DOHH2 (cell line): ENCODE results near the gene TEAD4.

ENCODE experiments used
- H3F3A ChIP-seq: fragments of 200-600 bp; sonication (generic), shearing (Covaris generic); 2 replicates; pipeline ENCODE4 v1.6.0; 2016; ENCODE audit warnings: antibody characterized with exemption, mild to moderate bottlenecking; ENCODE audit not compliant: control insufficient read depth, insufficient read depth
- H3K27ac ChIP-seq: fragments of 200-600 bp; sonication (generic); 2 replicates; pipeline ENCODE4 v1.5.1; 2014; ENCODE audit warnings: low read depth, mild to moderate bottlenecking, low read length, moderate library complexity
- H3K27me3 ChIP-seq: fragments of 200-600 bp; sonication (generic); 2 replicates; pipeline ENCODE4 v1.6.1; 2014; ENCODE audit warnings: mild to moderate bottlenecking, low read length, mixed read lengths; ENCODE audit not compliant: control insufficient read depth
- H3K36me3 ChIP-seq: fragments of 200-600 bp; sonication (generic); 2 replicates; pipeline ENCODE4 v1.6.1; 2014; ENCODE audit warnings: mild to moderate bottlenecking, low read length, moderate library complexity, mixed read lengths; ENCODE audit not compliant: control insufficient read depth
- H3K4me1 ChIP-seq: fragments of 200-600 bp; sonication (generic); 2 replicates; pipeline ENCODE4 v1.6.1; 2014; ENCODE audit warnings: mild to moderate bottlenecking, low read length, mixed read lengths; ENCODE audit not compliant: control insufficient read depth
- H3K4me2 ChIP-seq: fragments of 200-600 bp; sonication (generic); 2 replicates; pipeline ENCODE4 v1.6.0; 2014; ENCODE audit warnings: mild to moderate bottlenecking, low read length, moderate library complexity
- H3K4me3 ChIP-seq: fragments of 200-600 bp; sonication (generic); 2 replicates; pipeline ENCODE4 v1.5.1; 2014; ENCODE audit warnings: mild to moderate bottlenecking, low read length, mixed read lengths
- H3K79me2 ChIP-seq: fragments of 200-600 bp; sonication (generic); 2 replicates; pipeline ENCODE4 v1.6.1; 2014; ENCODE audit warnings: mild to moderate bottlenecking, low read length, mixed read lengths; ENCODE audit not compliant: control insufficient read depth
- H3K9me2 ChIP-seq: fragments of 200-600 bp; sonication (generic); replicated peaks from 2 replicates; pipeline ENCODE4 v1.6.1; 2014; ENCODE audit warnings: mild to moderate bottlenecking, low read length, mixed read lengths; ENCODE audit not compliant: control insufficient read depth
- H3K9me3 ChIP-seq: fragments of 200-600 bp; sonication (generic); 2 replicates; pipeline ENCODE4 v1.6.1; 2014; ENCODE audit warnings: antibody characterized with exemption, low read length, mixed read lengths; ENCODE audit not compliant: control insufficient read depth, insufficient read depth
- H4K20me1 ChIP-seq: fragments of 200-600 bp; sonication (generic); 2 replicates; pipeline ENCODE4 v1.6.0; 2014; ENCODE audit warnings: low read depth, mild to moderate bottlenecking, antibody characterized with exemption, low read length, moderate library complexity; ENCODE audit not compliant: control insufficient read depth, insufficient read depth
- CTCF ChIP-seq: fragments of 200-600 bp; sonication (generic); IDR thresholded peaks from one replicate; pipeline ENCODE4 v1.5.1; 2014; ENCODE audit warnings: antibody characterized with exemption, mild to moderate bottlenecking, low read depth, low read length; ENCODE audit not compliant: poor library complexity, severe bottlenecking
- EZH2phosphoT487 ChIP-seq: fragments of 200-600 bp; sonication (generic); IDR thresholded peaks from 2 replicates; pipeline ENCODE4 v1.6.1; 2017; ENCODE audit warnings: borderline replicate concordance, mild to moderate bottlenecking, antibody characterized with exemption, low read length, moderate library complexity, mixed read lengths

Gene TEAD4

GRCh38 chr12:2963760-2964292, 4.6 kb downstream of the TEAD4 start:
- Histone ChIP-seq H3K36me3 (0 out of 2 replicates have a peak, but pooled peaks cover 2% of the 10 kb centered on the region), H3F3A (no peaks in the 10 kb centered on the region), H3K4me3 (no peak overlapping the region), H3K4me1 (peaks cover 14% of the 10 kb centered on the region), H4K20me1 (no peaks in the 10 kb centered on the region), H3K27me3 (peaks cover 10% of the 10 kb centered on the region), H3K27ac (no peak overlapping the region), H3K9me2 (no peaks in the 10 kb centered on the region), H3K9me3 (no peaks in the 10 kb centered on the region), H3K4me2 (no peak overlapping the region), H3K79me2 (peaks cover 62% of the 10 kb centered on the region)
- TF ChIP-seq EZH2phosphoT487 = no peak
- no peak for TF ChIP-seq CTCF

GRCh38 chr12:2967651-2968050, 8.5 kb downstream of the TEAD4 start:
- no peak overlapping the region for H3K4me2 ChIP-seq
- H3K79me2 ChIP-seq = peaks cover 49% of the 10 kb centered on the region
- no peaks in the 10 kb centered on the region for H3F3A ChIP-seq
- 0 out of 2 replicates have a peak, but pooled peaks cover 2% of the 10 kb centered on the region for H3K36me3 ChIP-seq
- no peak overlapping the region for H3K27ac ChIP-seq
- no peaks in the 10 kb centered on the region for H3K4me1 ChIP-seq
- H3K9me3 ChIP-seq = no peaks in the 10 kb centered on the region
- H3K9me2 ChIP-seq = no peaks in the 10 kb centered on the region
- TF ChIP-seq CTCF (no peak), EZH2phosphoT487 (no peak)
- H3K4me3 ChIP-seq = no peak overlapping the region
- H3K27me3 ChIP-seq = no peaks in the 10 kb centered on the region
- no peaks in the 10 kb centered on the region for H4K20me1 ChIP-seq

GRCh38 chr12:2970744-2971143, 11.5 kb downstream of the TEAD4 start:
- Histone ChIP-seq H4K20me1 (no peaks in the 10 kb centered on the region), H3K27ac (no peak overlapping the region), H3K4me2 (no peak overlapping the region), H3K27me3 (no peaks in the 10 kb centered on the region), H3K4me3 (no peak overlapping the region), H3K9me3 (no peaks in the 10 kb centered on the region), H3K9me2 (no peaks in the 10 kb centered on the region), H3K4me1 (no peaks in the 10 kb centered on the region), H3K79me2 (peaks cover 29% of the 10 kb centered on the region; the same call in 1 of the 2 replicates), H3K36me3 (0 out of 2 replicates have a peak, but pooled peaks cover 2% of the 10 kb centered on the region), H3F3A (no peaks in the 10 kb centered on the region)
- TF ChIP-seq CTCF (no peak), EZH2phosphoT487 (no peak)

- H3K79me2 ChIP-seq = peaks cover 18% of the 10 kb centered on the region; the same call in 1 of the 2 replicates
- no peaks in the 10 kb centered on the region for H3K27me3 ChIP-seq
- H3K4me1 ChIP-seq = no peaks in the 10 kb centered on the region
- no peak overlapping the region for H3K4me3 ChIP-seq
- no peaks in the 10 kb centered on the region for H3F3A ChIP-seq
- no peak overlapping the region for H3K4me2 ChIP-seq
- H3K27ac ChIP-seq = no peak overlapping the region
- H3K9me2 ChIP-seq = no peaks in the 10 kb centered on the region
- H3K9me3 ChIP-seq = no peaks in the 10 kb centered on the region
- TF ChIP-seq CTCF (no peak), EZH2phosphoT487 (no peak)
- no peaks in the 10 kb centered on the region for H3K36me3 ChIP-seq
- H4K20me1 ChIP-seq = no peaks in the 10 kb centered on the region
These were observed 14.4 kb downstream of the TEAD4 start for GRCh38 chr12:2973566-2973965.
